Adrenal gland (tissue), 19 donors: Measurements from ENCODE around the gene PSMB2. TPM values are rescaled to one million over a fixed set of nuclear protein-coding genes. Genes with fewer than 3 reads are reported as not detected.
"Not testable (repeated sequence)": the region's sequence is repeated elsewhere in the genome, so short reads cannot be mapped to it uniquely, and the experiment has no call there.

Experiments
- DNase-seq, 7 donors: peaks; one replicate each; pipeline ENCODE4 v3.0.0-alpha.2; 2019 to 2020
- H3K27ac ChIP-seq, 5 donors: fragments of 200-600 bp; sonication (generic) in 4 of 5; 1 replicate in 3 of 5; 2 replicates in 2 of 5; pipeline versions ENCODE4 v1.5.1 to v1.8.0; 2016 to 2020; ENCODE audit warnings: mild to moderate bottlenecking in 1 of 5
- H3K27me3 ChIP-seq: fragments of 200-600 bp; 2 replicates; pipeline ENCODE4 v1.8.0; 2021
- H3K36me3 ChIP-seq, 2 donors: fragments of 200-600 bp; replicated peaks in 1 of 2; 1 replicate in 1 of 2; 2 replicates in 1 of 2; pipeline versions ENCODE4 v1.5.1 to v1.8.0; 2018 to 2022
- H3K4me1 ChIP-seq, 2 donors: fragments of 200-600 bp; replicated peaks in 1 of 2; 1 replicate in 1 of 2; 2 replicates in 1 of 2; pipeline versions ENCODE4 v1.5.1 to v1.8.0; 2018 to 2021
- H3K4me3 ChIP-seq, 4 donors: fragments of 200-600 bp; sonication (generic) in 3 of 4; one replicate each; pipeline ENCODE4 v1.5.1; 2016 to 2018
- H3K9me3 ChIP-seq, 3 donors: fragments of 200-600 bp; sonication (generic) in 1 of 3; replicated peaks in 1 of 3; 1 replicate in 2 of 3; 2 replicates in 1 of 3; pipeline versions ENCODE4 v1.5.1 to v1.8.0; 2016 to 2021
- POLR2A ChIP-seq, 2 donors: fragments of 450-650 bp; IDR thresholded peaks; one replicate each; pipeline ENCODE4 v1.6.1; 2017; ENCODE audit warnings: antibody characterized with exemption in 2 of 2, mild to moderate bottlenecking in 2 of 2, moderate library complexity in 1 of 2
- WGBS, 4 donors: extraction: QIAGEN DNeasy Blood & Tissue Kit in 2 of 4; methylation state at CpG; one replicate each; pipeline versions ENCODE4 v1.1.5 to v1.1.7; 2013 to 2017; 5-methylcytosine and 5-hydroxymethylcytosine counted together
- intact Hi-C, 2 donors: fragments of 100-400 bp; cut with DNase I; formaldehyde crosslinking; loops; one replicate each; pipeline versions ENCODE4 v1.14.1 to v1.15.0; 2022 to 2023
- long read RNA-seq, 10 donors: library from polyadenylated mRNA in 3 of 10; unstranded in 2 of 10; stranded (forward) in 1 of 10; transcript quantifications; one replicate each; pipeline ENCODE4 v2.0.0 and lab custom pipeline, GENCODE V29; 2021 to 2026
- polyA plus RNA-seq, 3 donors: library from polyadenylated mRNA; stranded (reverse); fragments of 200-250 nt in 2 of 3; fragments of 350-450 nt in 1 of 3; fragmentation: Illumina TruSeq in 1 of 3; extraction: RNeasy Lipid Tissue Mini Kit (QIAGEN cat#74804) in 1 of 3; gene quantifications; one replicate each; pipeline ENCODE4 v1.2.3, GENCODE V29; 2013 to 2014
- total RNA-seq, 9 donors: library from RNA; depleted of rRNA in 4 of 9; stranded (reverse); fragments of >200 nt in 4 of 9; fragments of 120-200 nt in 1 of 9; fragmentation: NEBNext Ultra II Directional in 1 of 9; extraction: Animal tissue kit (Norgen Biotek cat#: 25700) in 1 of 9; gene quantifications; one replicate each; pipeline versions ENCODE4 v1.1.0 to v1.2.4, GENCODE V29; 2013 to 2023
- TF ChIP-seq, protein P1 (sequence below), 6 experiments: fragments of 450-650 bp in 4 of 6; fragments of 200-600 bp in 2 of 6; sonication (generic) in 1 of 6; IDR thresholded peaks; 1 replicate in 5 of 6; 2 replicates in 1 of 6; pipeline versions ENCODE4 v1.5.1 to v1.8.0; 2016 to 2021; ENCODE audit warnings: antibody characterized with exemption in 6 of 6, mild to moderate bottlenecking in 2 of 6, moderate library complexity in 1 of 6
- donor health status: healthy with polysubstance abuse.
- donor health status: Bipolar disorder and iron deficiency.
- donor health status: DM: yes; HTN: yes; CAD: no.
- donor health status: DM: no; HTN: no; CAD: no.
- donor health status: DM: no; HTN: no; CAD: no.
- donor health status: DM: yes; HTN: yes; CAD: no.

Gene PSMB2
- total RNA-seq (10 to 100 TPM; 34.9 to 70.0 (median 52.0) TPM), polyA plus RNA-seq (100 to 1,000 TPM in 1 of 3 donors, 10 to 100 TPM in 2; 23.5 to 120 (median 25.3) TPM)
- long read RNA-seq, donor 1, transcript PSMB2-201 (6 exons, 2,701 nt): major isoform, 122 of 141 reads
- long read RNA-seq, donor 1, partial matches to known transcripts: 5 of 141 reads
- long read RNA-seq, donor 1, other reads (novel, unspliced or antisense): 14 of 141 reads
- long read RNA-seq, donor 2, transcript PSMB2-201 (6 exons, 2,701 nt): major isoform, 74 of 85 reads
- long read RNA-seq, donor 2, partial matches to known transcripts: 11 of 85 reads
- long read RNA-seq, donor 2, other reads (novel, unspliced or antisense): 0 of 85 reads
- long read RNA-seq, donor 3, transcript PSMB2-201 (6 exons, 2,701 nt): major isoform, 109 of 109 reads
- long read RNA-seq, donor 3, partial matches to known transcripts: 0 of 109 reads
- long read RNA-seq, donor 3, other reads (novel, unspliced or antisense): 0 of 109 reads
- long read RNA-seq, donor 4, transcript PSMB2-201 (6 exons, 2,701 nt): major isoform, 80 of 84 reads
- long read RNA-seq, donor 4, partial matches to known transcripts: 1 of 84 reads
- long read RNA-seq, donor 4, other reads (novel, unspliced or antisense): 3 of 84 reads
- long read RNA-seq, donor 5, transcript PSMB2-201 (6 exons, 2,701 nt): major isoform, 122 of 127 reads
- long read RNA-seq, donor 5, partial matches to known transcripts: 0 of 127 reads
- long read RNA-seq, donor 5, other reads (novel, unspliced or antisense): 5 of 127 reads
- long read RNA-seq, donor 6, transcript PSMB2-201 (6 exons, 2,701 nt): major isoform, 60 of 63 reads
- long read RNA-seq, donor 6, partial matches to known transcripts: 0 of 63 reads
- long read RNA-seq, donor 6, other reads (novel, unspliced or antisense): 3 of 63 reads
- long read RNA-seq, donor 7, transcript PSMB2-201 (6 exons, 2,701 nt): major isoform, 54 of 54 reads
- long read RNA-seq, donor 7, partial matches to known transcripts: 0 of 54 reads
- long read RNA-seq, donor 7, other reads (novel, unspliced or antisense): 0 of 54 reads
- long read RNA-seq, donor 8, transcript PSMB2-201 (6 exons, 2,701 nt): major isoform, 100 of 100 reads
- long read RNA-seq, donor 8, partial matches to known transcripts: 0 of 100 reads
- long read RNA-seq, donor 8, other reads (novel, unspliced or antisense): 0 of 100 reads
- long read RNA-seq, donor 9, transcript PSMB2-201 (6 exons, 2,701 nt): major isoform, 70 of 77 reads
- long read RNA-seq, donor 9, partial matches to known transcripts: 7 of 77 reads
- long read RNA-seq, donor 9, other reads (novel, unspliced or antisense): 0 of 77 reads
- long read RNA-seq, donor 10, transcript PSMB2-201 (6 exons, 2,701 nt): major isoform, 39 of 39 reads
- long read RNA-seq, donor 10, partial matches to known transcripts: 0 of 39 reads
- long read RNA-seq, donor 10, other reads (novel, unspliced or antisense): 0 of 39 reads

DNA sequence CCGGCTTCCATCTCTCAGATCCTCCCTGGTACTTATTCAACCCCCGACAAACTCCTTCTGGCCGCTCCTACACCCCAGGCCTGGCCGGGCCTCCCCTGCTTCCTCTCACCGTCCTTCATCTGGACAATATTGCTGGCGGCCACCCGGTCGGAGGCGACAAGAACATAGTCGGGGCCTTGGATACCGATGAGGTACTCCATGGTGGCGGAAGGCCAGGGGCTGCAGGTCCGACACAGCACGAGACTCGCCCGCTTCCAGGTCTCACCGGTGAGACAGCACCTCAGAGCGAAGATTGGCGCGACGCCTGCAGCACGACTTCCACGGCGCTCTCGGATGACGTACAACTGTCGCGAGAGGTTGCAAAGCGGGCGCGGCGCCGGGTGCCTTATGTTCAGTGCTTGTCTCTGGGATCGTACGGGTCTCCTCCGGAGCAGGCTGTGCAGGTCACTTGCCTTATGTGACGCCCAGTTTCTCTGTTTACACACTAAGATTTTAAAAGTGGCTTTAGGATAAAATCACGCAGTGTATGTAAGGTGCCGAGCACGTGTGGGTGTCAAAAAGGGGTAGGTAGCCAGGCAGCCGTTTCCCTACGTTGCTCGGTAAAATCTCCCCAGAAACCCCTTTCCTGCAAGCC, at the start of gene PSMB2:
Gene PSMB2 (minus strand): TSS at position 294 of the 634 bp plus-strand sequence. CDS start 94 bp downstream, at position 200.
- Histone ChIP-seq H3K4me1 (peaks cover 15 to 42% of the 10 kb centered on the region in 2 donors), H3K9me3 (no peaks in the 10 kb centered on the region), H3K36me3 (no peaks in the 10 kb centered on the region), H3K27ac (peak within 1 kb of the TSS; percentile 50 to 96 (median 92)), H3K4me3 (peak within 1 kb of the TSS in 3 of 4 donors; percentile 57 to 94 (median 73)), H3K27me3 (no peaks in the 10 kb centered on the region)
- peak; percentile 73 to 90 for TF ChIP-seq POLR2A (IDR thresholded peaks at IDR 0.05)
- TF ChIP-seq, protein P1, sequence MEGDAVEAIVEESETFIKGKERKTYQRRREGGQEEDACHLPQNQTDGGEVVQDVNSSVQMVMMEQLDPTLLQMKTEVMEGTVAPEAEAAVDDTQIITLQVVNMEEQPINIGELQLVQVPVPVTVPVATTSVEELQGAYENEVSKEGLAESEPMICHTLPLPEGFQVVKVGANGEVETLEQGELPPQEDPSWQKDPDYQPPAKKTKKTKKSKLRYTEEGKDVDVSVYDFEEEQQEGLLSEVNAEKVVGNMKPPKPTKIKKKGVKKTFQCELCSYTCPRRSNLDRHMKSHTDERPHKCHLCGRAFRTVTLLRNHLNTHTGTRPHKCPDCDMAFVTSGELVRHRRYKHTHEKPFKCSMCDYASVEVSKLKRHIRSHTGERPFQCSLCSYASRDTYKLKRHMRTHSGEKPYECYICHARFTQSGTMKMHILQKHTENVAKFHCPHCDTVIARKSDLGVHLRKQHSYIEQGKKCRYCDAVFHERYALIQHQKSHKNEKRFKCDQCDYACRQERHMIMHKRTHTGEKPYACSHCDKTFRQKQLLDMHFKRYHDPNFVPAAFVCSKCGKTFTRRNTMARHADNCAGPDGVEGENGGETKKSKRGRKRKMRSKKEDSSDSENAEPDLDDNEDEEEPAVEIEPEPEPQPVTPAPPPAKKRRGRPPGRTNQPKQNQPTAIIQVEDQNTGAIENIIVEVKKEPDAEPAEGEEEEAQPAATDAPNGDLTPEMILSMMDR (IDR thresholded peaks at IDR 0.05): no peak
- peak; percentile 95 to 99 (median 97) for DNase-seq
- WGBS, 4 donors: 0% methylated on average over 16 to 43 of the region's 43 CpGs
- intact Hi-C loops: no loop called here

- 35 to 53% (median 46%) methylated on average over 7 to 9 of the region's 9 CpGs for WGBS, 4 donors
- Histone ChIP-seq H3K4me3 (no peak overlapping the region), H3K27ac (no peak overlapping the region), H3K27me3 (no peaks in the 10 kb centered on the region), H3K9me3 (no peaks in the 10 kb centered on the region), H3K4me1 (no peaks in the 10 kb centered on the region), H3K36me3 (no peaks in the 10 kb centered on the region)
- TF ChIP-seq, protein P1 (IDR thresholded peaks at IDR 0.05): no peak
- no peak for TF ChIP-seq POLR2A (IDR thresholded peaks at IDR 0.05)
- no peak for DNase-seq
- intact Hi-C loops: no loop called here
These were observed 49.8 kb upstream of the PSMB2 start for GRCh38 chr1:35691080-35691479.

- H3K27ac ChIP-seq, H3K4me1 ChIP-seq, intact Hi-C loops, DNase-seq, H3K27me3 ChIP-seq, H3K4me3 ChIP-seq, H3K36me3 ChIP-seq, H3K9me3 ChIP-seq: not testable (repeated sequence)
- 83 to 90% (median 86%) methylated on average over 4 of the region's 4 CpGs for WGBS, 4 donors
These were observed 48.8 kb upstream of the PSMB2 start for GRCh38 chr1:35690103-35690502.

- 84 to 90% (median 86%) methylated on average over 5 of the region's 5 CpGs for WGBS, 4 donors
- Histone ChIP-seq H3K36me3 (no peaks in the 10 kb centered on the region), H3K27me3 (no peaks in the 10 kb centered on the region), H3K4me3 (no peak overlapping the region), H3K27ac (no peak overlapping the region), H3K9me3 (no peaks in the 10 kb centered on the region), H3K4me1 (no peaks in the 10 kb centered on the region)
- no peak for DNase-seq
- no peak for TF ChIP-seq POLR2A (IDR thresholded peaks at IDR 0.05)
- TF ChIP-seq, protein P1 (IDR thresholded peaks at IDR 0.05): no peak
- intact Hi-C loops: no loop called here
These were observed 46.8 kb upstream of the PSMB2 start for GRCh38 chr1:35688161-35688560.
